Erythroblast (primary cell): Measurements from ENCODE around the gene OR5K4.

Source experiments
- GATA1 ChIP-seq: IDR thresholded peaks from 2 replicates; pipeline ENCODE4 v1.6.1; 2011; ENCODE audit warnings: low read depth, mild to moderate bottlenecking, control low read depth, low read length, moderate library complexity
- POLR2A ChIP-seq: IDR thresholded peaks from 2 replicates; pipeline ENCODE4 v1.6.1; 2011; ENCODE audit warnings: mild to moderate bottlenecking, low read length

- TF ChIP-seq POLR2A (no peak), GATA1 (no peak)
These were observed 27.4 kb upstream of the OR5K4 start for GRCh38 chr3:98326105-98326893.
